ENCODE data around the gene INAFM2.

- TF ChIP-seq CTCF (IDR thresholded peaks at IDR 0.05; ENCODE audit: low read depth, low read length, poor library complexity, severe bottlenecking) (no peak), EZH2phosphoT487 (IDR thresholded peaks at IDR 0.05; ENCODE audit: borderline replicate concordance, low read length) (no peak)
Measured at GRCh38 chr15:40295877-40296560, 27.5 kb upstream of the INAFM2 start.
